Measurements from ENCODE around the gene UNK. TPM values are rescaled to one million over a fixed set of nuclear protein-coding genes. Genes with fewer than 3 reads are reported as not detected.

The UNK gene
- total and polyA plus RNA-seq, 2 of the 13 experiments (the other 11 are each of a cell fraction or from before 2014, with no cell fraction given) = 31.6 to 33.0 TPM

GRCh38 chr17:75855310-75856061 is 70.9 kb downstream of the UNK start, which contains the start of gene WBP2 (continued):
- TF ChIP-seq PRMT3 (CRISPR knock-in tag; IDR thresholded peaks at IDR 0.05; ENCODE audit: borderline replicate concordance, low read depth) = no peak
- no peak for TF ChIP-seq SP1 (IDR thresholded peaks at IDR 0.05)
- TF ChIP-seq SP1 (CRISPR knock-in tag; IDR thresholded peaks at IDR 0.05) = peak; percentile 88
- TF ChIP-seq ZNF333 (CRISPR knock-in tag; IDR thresholded peaks at IDR 0.05; ENCODE audit: borderline replicate concordance) = peak; percentile 97; the same call in 1 of the 2 replicates
- TF ChIP-seq BCLAF1 (IDR thresholded peaks at IDR 0.05) = no peak
- no peak for TF ChIP-seq ZNF142 (CRISPR knock-in tag; IDR thresholded peaks at IDR 0.05)
- TF ChIP-seq E2F2 (CRISPR knock-in tag; IDR thresholded peaks at IDR 0.05; ENCODE audit: borderline replicate concordance) = peak; percentile 87
- peak; percentile 55 for TF ChIP-seq MIXL1 (CRISPR knock-in tag; IDR thresholded peaks at IDR 0.05)
- TF ChIP-seq NKX3-1 (CRISPR knock-in tag; IDR thresholded peaks at IDR 0.05) = no peak
- no peak for TF ChIP-seq ZFP36L2 (CRISPR knock-in tag; IDR thresholded peaks at IDR 0.05)
- TF ChIP-seq JUND (CRISPR knock-in tag; IDR thresholded peaks at IDR 0.05) = 0 out of 2 replicates have a peak, but pooled peaks have one; percentile 26
- no peak for TF ChIP-seq KDM6A (CRISPR knock-in tag; IDR thresholded peaks at IDR 0.05; ENCODE audit: low read depth)
- peak; percentile 78; the same call in 2 of the 3 replicates for TF ChIP-seq MXI1 (IDR thresholded peaks at IDR 0.05; ENCODE audit: borderline replicate concordance, low read depth, low read length)
- TF ChIP-seq GMEB2 (CRISPR knock-in tag; IDR thresholded peaks at IDR 0.05; ENCODE audit: low read depth) = peak; percentile 80
- TF ChIP-seq, protein P1, sequence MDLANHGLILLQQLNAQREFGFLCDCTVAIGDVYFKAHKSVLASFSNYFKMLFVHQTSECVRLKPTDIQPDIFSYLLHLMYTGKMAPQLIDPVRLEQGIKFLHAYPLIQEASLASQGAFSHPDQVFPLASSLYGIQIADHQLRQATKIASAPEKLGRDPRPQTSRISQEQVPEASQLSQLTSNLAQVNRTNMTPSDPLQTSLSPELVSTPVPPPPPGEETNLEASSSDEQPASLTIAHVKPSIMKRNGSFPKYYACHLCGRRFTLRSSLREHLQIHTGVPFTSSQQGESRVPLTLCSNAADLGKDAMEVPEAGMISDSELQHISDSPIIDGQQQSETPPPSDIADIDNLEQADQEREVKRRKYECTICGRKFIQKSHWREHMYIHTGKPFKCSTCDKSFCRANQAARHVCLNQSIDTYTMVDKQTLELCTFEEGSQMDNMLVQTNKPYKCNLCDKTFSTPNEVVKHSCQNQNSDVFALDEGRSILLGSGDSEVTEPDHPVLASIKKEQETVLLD (CRISPR knock-in tag; IDR thresholded peaks at IDR 0.05; ENCODE audit: low read depth) = peak; percentile 81
- TF ChIP-seq SRY (CRISPR knock-in tag; IDR thresholded peaks at IDR 0.05) = peak; percentile 86; the same call in 1 of the 2 replicates
- TF ChIP-seq ZBTB42 (CRISPR knock-in tag; IDR thresholded peaks at IDR 0.05) = peak; percentile 83; the same call in 1 of the 2 replicates

All from HepG2 (cell line).